Measurements from ENCODE around the gene RGS8.

The RGS8 gene

GRCh38 chr1:182649041-182649440 is 35.3 kb downstream of the RGS8 start:
- DNase-seq, result no peak
- no peak overlapping the region for H3K4me3 Mint-ChIP-seq
- H3K27ac Mint-ChIP-seq, result no peak overlapping the region
- H3K36me3 Mint-ChIP-seq (ENCODE audit: low read depth), result no peaks in the 10 kb centered on the region
- peaks cover 5% of the 10 kb centered on the region for H3K4me1 Mint-ChIP-seq (ENCODE audit: low read depth)
- no peaks in the 10 kb centered on the region for H3K9me3 Mint-ChIP-seq
- H3K27me3 Mint-ChIP-seq, result no peaks in the 10 kb centered on the region

- Mint-ChIP-seq H3K4me1 (ENCODE audit: low read depth) (peaks cover 5% of the 10 kb centered on the region), H3K27ac (no peak overlapping the region), H3K27me3 (no peaks in the 10 kb centered on the region), H3K36me3 (ENCODE audit: low read depth) (no peaks in the 10 kb centered on the region), H3K9me3 (no peaks in the 10 kb centered on the region), H3K4me3 (no peak overlapping the region)
- no peak for DNase-seq
Observed at GRCh38 chr1:182646739-182647138, 37.6 kb downstream of the RGS8 start.

- H3K9me3 Mint-ChIP-seq, result no peaks in the 10 kb centered on the region
- no peak overlapping the region for H3K27ac Mint-ChIP-seq
- H3K36me3 Mint-ChIP-seq (ENCODE audit: low read depth), result no peaks in the 10 kb centered on the region
- H3K4me1 Mint-ChIP-seq (ENCODE audit: low read depth), result no peaks in the 10 kb centered on the region
- no peak overlapping the region for H3K4me3 Mint-ChIP-seq
- H3K27me3 Mint-ChIP-seq, result no peaks in the 10 kb centered on the region
- no peak for DNase-seq
Observed at GRCh38 chr1:182644886-182645285, 39.5 kb downstream of the RGS8 start.

GRCh38 chr1:182643699-182644098 is 40.7 kb downstream of the RGS8 start:
- no peaks in the 10 kb centered on the region for H3K4me1 Mint-ChIP-seq (ENCODE audit: low read depth)
- DNase-seq, result no peak
- H3K36me3 Mint-ChIP-seq (ENCODE audit: low read depth), result no peaks in the 10 kb centered on the region
- no peaks in the 10 kb centered on the region for H3K27me3 Mint-ChIP-seq
- no peak overlapping the region for H3K27ac Mint-ChIP-seq
- no peaks in the 10 kb centered on the region for H3K9me3 Mint-ChIP-seq
- no peak overlapping the region for H3K4me3 Mint-ChIP-seq

GRCh38 chr1:182642461-182642860 is 41.9 kb downstream of the RGS8 start:
- Mint-ChIP-seq H3K27ac (no peak overlapping the region), H3K4me3 (no peak overlapping the region), H3K9me3 (no peaks in the 10 kb centered on the region), H3K4me1 (ENCODE audit: low read depth) (no peaks in the 10 kb centered on the region), H3K36me3 (ENCODE audit: low read depth) (no peaks in the 10 kb centered on the region), H3K27me3 (peaks cover 4% of the 10 kb centered on the region)
- DNase-seq, result no peak

GRCh38 chr1:182641561-182641960 is 42.8 kb downstream of the RGS8 start:
- no peak for DNase-seq
- no peaks in the 10 kb centered on the region for H3K9me3 Mint-ChIP-seq
- no peaks in the 10 kb centered on the region for H3K4me1 Mint-ChIP-seq (ENCODE audit: low read depth)

GRCh38 chr1:182639330-182639729 is 45.1 kb downstream of the RGS8 start:
- DNase-seq, result no peak
- H3K27me3 Mint-ChIP-seq, result peaks cover 12% of the 10 kb centered on the region
- no peaks in the 10 kb centered on the region for H3K9me3 Mint-ChIP-seq
- H3K36me3 Mint-ChIP-seq (ENCODE audit: low read depth), result no peaks in the 10 kb centered on the region
- no peak overlapping the region for H3K4me3 Mint-ChIP-seq
- H3K27ac Mint-ChIP-seq, result no peak overlapping the region
- no peaks in the 10 kb centered on the region for H3K4me1 Mint-ChIP-seq (ENCODE audit: low read depth)

More at GRCh38 chr1:182641561-182641960, 42.8 kb downstream of the RGS8 start:
- Mint-ChIP-seq H3K27me3 (peaks cover 7% of the 10 kb centered on the region), H3K27ac (no peak overlapping the region), H3K4me3 (no peak overlapping the region), H3K36me3 (ENCODE audit: low read depth) (no peaks in the 10 kb centered on the region)

- no peaks in the 10 kb centered on the region for H3K9me3 Mint-ChIP-seq
- H3K4me1 Mint-ChIP-seq (ENCODE audit: low read depth), result peaks cover 4% of the 10 kb centered on the region
- DNase-seq, result no peak
- H3K4me3 Mint-ChIP-seq, result no peak overlapping the region
- H3K27ac Mint-ChIP-seq, result no peak overlapping the region
- H3K27me3 Mint-ChIP-seq, result peaks cover 15% of the 10 kb centered on the region
- no peaks in the 10 kb centered on the region for H3K36me3 Mint-ChIP-seq (ENCODE audit: low read depth)
Observed at GRCh38 chr1:182637769-182638168, 46.6 kb downstream of the RGS8 start.

- Mint-ChIP-seq H3K27ac (no peak overlapping the region), H3K27me3 (peaks cover 22% of the 10 kb centered on the region), H3K4me3 (no peak overlapping the region), H3K4me1 (ENCODE audit: low read depth) (peaks cover 15% of the 10 kb centered on the region), H3K36me3 (ENCODE audit: low read depth) (no peaks in the 10 kb centered on the region), H3K9me3 (no peaks in the 10 kb centered on the region)
- no peak for DNase-seq
Observed at GRCh38 chr1:182635871-182636270, 48.5 kb downstream of the RGS8 start.
